Measurements from ENCODE around the gene TCEA3. TPM values are rescaled to one million over a fixed set of nuclear protein-coding genes. Genes with fewer than 3 reads are reported as not detected.

The TCEA3 gene
- total and polyA plus RNA-seq, 10 of the 15 experiments (the other 5 are each of a cell fraction or from before 2014, with no cell fraction given) = 0.06 to 0.23 (median 0.08) TPM; not detected in 7

DNA sequence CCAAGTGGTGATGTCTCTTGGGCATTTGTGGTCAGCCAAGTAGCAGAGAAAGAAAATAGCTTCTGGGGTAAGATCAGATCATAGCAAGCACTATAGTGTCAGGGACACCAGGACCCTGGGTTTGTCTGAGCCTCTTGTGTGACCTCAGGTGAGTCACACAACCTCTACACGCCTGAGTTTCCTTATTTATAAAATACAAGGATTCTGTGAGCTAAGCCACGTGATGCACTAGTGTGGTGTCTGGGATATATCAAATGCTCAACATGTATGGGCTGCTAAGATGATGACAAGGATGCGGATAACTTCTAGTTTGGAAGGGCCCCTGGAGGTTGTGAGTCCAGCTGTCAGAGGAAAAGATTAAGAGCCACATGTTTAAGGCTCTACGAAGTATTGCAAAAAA is 30.4 kb downstream of the TCEA3 start:
- no peak overlapping the region for H3K9ac ChIP-seq (ENCODE audit: control insufficient read depth, insufficient read depth, low read length)
- H3K4me3 ChIP-seq = no peak overlapping the region
- no peaks in the 10 kb centered on the region for H3K79me2 ChIP-seq (ENCODE audit: control insufficient read depth, insufficient read depth, low read length)
- peaks cover 0 to 2% of the 10 kb centered on the region in 2 experiments; a peak in 1 of 4 replicates for H3K27me3 ChIP-seq (replicated peaks in 1 of 2; ENCODE audit: control insufficient read depth in 2 of 2, insufficient read depth in 2 of 2, low read length in 1 of 2)
- CTCF ChIA-PET = interaction anchor here (2.7 kb wide), 1 partner anchor 9 kb away, joined by 17 read pairs; no protein-coding TSS in a partner anchor
- no peaks in the 10 kb centered on the region for H4K20me1 ChIP-seq (ENCODE audit: control insufficient read depth, insufficient read depth)
- no peak overlapping the region for H3K4me2 ChIP-seq (ENCODE audit: control insufficient read depth, insufficient read depth)
- intact Hi-C loops (cut with micrococcal nuclease; ENCODE audit: unreplicated experiment) = no loop called here
- RAD21 ChIA-PET (ENCODE audit: unreplicated experiment) = no interaction called here
- ATAC-seq = no peak
- SMC1A ChIA-PET (ENCODE audit: uncharacterized antibody, unreplicated experiment) = interaction anchor here (1.1 kb wide), 1 partner anchor 8 kb away, joined by 4 read pairs; no protein-coding TSS in a partner anchor
- no peak overlapping the region for H3K27ac ChIP-seq (ENCODE audit: control insufficient read depth, insufficient read depth)
- H3K4me1 ChIP-seq (ENCODE audit: control insufficient read depth, insufficient read depth, low read length) = no peaks in the 10 kb centered on the region
- WGBS (ENCODE audit: insufficient coverage, insufficient replicate concordance, low lambda C conversion rate, missing lambda C conversion rate) = 30% methylated on average over 4 of the region's 4 CpGs
- FAIRE-seq = no peak
- no peaks in the 10 kb centered on the region for H3K9me3 ChIP-seq (replicated peaks; ENCODE audit: control insufficient read depth, insufficient read depth, low read length)
- DNase-seq (ENCODE audit: low read depth, low spot score) = no peak
- in situ Hi-C loops (cut with MboI) = no loop called here
- H2AFZ ChIP-seq (ENCODE audit: control insufficient read depth, low read depth, low read length) = no peak overlapping the region
- POLR2A ChIA-PET = no interaction called here
- no peaks in the 10 kb centered on the region for H3K36me3 ChIP-seq (ENCODE audit: control insufficient read depth in 2 of 2, insufficient read depth in 2 of 2, low read length in 1 of 2)
- TF ChIP-seq HCFC1 (IDR thresholded peaks at IDR 0.05; ENCODE audit: low read length) = no peak
- TF ChIP-seq EED (IDR thresholded peaks at IDR 0.05; ENCODE audit: low read depth) = no peak
- TF ChIP-seq MEF2B (IDR thresholded peaks at IDR 0.05; ENCODE audit: partially characterized antibody, poor library complexity, severe bottlenecking) = no peak
- TF ChIP-seq, protein P1, sequence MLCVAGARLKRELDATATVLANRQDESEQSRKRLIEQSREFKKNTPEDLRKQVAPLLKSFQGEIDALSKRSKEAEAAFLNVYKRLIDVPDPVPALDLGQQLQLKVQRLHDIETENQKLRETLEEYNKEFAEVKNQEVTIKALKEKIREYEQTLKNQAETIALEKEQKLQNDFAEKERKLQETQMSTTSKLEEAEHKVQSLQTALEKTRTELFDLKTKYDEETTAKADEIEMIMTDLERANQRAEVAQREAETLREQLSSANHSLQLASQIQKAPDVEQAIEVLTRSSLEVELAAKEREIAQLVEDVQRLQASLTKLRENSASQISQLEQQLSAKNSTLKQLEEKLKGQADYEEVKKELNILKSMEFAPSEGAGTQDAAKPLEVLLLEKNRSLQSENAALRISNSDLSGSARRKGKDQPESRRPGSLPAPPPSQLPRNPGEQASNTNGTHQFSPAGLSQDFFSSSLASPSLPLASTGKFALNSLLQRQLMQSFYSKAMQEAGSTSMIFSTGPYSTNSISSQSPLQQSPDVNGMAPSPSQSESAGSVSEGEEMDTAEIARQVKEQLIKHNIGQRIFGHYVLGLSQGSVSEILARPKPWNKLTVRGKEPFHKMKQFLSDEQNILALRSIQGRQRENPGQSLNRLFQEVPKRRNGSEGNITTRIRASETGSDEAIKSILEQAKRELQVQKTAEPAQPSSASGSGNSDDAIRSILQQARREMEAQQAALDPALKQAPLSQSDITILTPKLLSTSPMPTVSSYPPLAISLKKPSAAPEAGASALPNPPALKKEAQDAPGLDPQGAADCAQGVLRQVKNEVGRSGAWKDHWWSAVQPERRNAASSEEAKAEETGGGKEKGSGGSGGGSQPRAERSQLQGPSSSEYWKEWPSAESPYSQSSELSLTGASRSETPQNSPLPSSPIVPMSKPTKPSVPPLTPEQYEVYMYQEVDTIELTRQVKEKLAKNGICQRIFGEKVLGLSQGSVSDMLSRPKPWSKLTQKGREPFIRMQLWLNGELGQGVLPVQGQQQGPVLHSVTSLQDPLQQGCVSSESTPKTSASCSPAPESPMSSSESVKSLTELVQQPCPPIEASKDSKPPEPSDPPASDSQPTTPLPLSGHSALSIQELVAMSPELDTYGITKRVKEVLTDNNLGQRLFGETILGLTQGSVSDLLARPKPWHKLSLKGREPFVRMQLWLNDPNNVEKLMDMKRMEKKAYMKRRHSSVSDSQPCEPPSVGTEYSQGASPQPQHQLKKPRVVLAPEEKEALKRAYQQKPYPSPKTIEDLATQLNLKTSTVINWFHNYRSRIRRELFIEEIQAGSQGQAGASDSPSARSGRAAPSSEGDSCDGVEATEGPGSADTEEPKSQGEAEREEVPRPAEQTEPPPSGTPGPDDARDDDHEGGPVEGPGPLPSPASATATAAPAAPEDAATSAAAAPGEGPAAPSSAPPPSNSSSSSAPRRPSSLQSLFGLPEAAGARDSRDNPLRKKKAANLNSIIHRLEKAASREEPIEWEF (IDR thresholded peaks at IDR 0.05; ENCODE audit: insufficient replicate concordance, low read depth, low read length) = no peak
- TF ChIP-seq KDM1A (IDR thresholded peaks at IDR 0.05; ENCODE audit: borderline replicate concordance) = no peak
- TF ChIP-seq GABPA (IDR thresholded peaks at IDR 0.05; ENCODE audit: low read depth) = no peak
- TF ChIP-seq, protein P2, sequence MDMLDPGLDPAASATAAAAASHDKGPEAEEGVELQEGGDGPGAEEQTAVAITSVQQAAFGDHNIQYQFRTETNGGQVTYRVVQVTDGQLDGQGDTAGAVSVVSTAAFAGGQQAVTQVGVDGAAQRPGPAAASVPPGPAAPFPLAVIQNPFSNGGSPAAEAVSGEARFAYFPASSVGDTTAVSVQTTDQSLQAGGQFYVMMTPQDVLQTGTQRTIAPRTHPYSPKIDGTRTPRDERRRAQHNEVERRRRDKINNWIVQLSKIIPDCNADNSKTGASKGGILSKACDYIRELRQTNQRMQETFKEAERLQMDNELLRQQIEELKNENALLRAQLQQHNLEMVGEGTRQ (IDR thresholded peaks at IDR 0.05; ENCODE audit: borderline replicate concordance, low read depth, low read length) = no peak
- no peak for TF ChIP-seq ETV6 (conservative IDR thresholded peaks at IDR 0.05 in 1 of 2, IDR thresholded peaks at IDR 0.05 in 1 of 2; ENCODE audit: borderline replicate concordance in 1 of 2, low read depth in 1 of 2)
- no peak for TF ChIP-seq RUNX3 (IDR thresholded peaks at IDR 0.05; ENCODE audit: low read length)
- TF ChIP-seq NKRF (conservative IDR thresholded peaks at IDR 0.05) = no peak
- TF ChIP-seq MAX (IDR thresholded peaks at IDR 0.05; ENCODE audit: low read depth, low read length) = no peak
- TF ChIP-seq SMAD5 (IDR thresholded peaks at IDR 0.05; ENCODE audit: low read depth) = no peak
- BruUV-seq (replicated peaks) = no TSS peak
